ENCODE data around the gene UQCRQ.
"Not testable (repeated sequence)": the region's sequence is repeated elsewhere in the genome, so short reads cannot be mapped to it uniquely, and the experiment has no call there.

The UQCRQ gene

GRCh38 chr5:132831095-132831860, 35.2 kb upstream of the UQCRQ start:
- DNase-seq (ENCODE audit: extremely low read depth in 1 of 2, low read depth in 1 of 2): no peak

DNA sequence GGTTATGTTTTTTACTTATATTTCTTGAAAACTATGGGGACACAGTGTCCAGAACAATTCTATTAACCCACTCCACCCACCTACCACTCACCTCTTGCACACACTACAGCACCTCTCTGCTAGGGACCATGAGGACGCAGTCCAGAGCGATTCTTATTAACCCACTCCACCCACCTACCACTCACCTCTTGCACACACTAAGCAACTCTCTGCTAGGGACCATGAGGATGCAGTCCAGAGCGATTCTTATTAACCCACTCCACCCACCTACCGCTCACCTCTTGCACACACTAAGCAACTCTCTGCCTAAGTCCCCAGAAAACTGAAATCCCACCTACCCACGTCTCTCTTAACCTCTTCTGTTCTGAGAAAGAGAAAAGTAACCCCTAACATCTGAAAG, 33.8 kb upstream of the UQCRQ start:
- no peak for DNase-seq (ENCODE audit: extremely low read depth in 1 of 2, low read depth in 1 of 2)

DNA sequence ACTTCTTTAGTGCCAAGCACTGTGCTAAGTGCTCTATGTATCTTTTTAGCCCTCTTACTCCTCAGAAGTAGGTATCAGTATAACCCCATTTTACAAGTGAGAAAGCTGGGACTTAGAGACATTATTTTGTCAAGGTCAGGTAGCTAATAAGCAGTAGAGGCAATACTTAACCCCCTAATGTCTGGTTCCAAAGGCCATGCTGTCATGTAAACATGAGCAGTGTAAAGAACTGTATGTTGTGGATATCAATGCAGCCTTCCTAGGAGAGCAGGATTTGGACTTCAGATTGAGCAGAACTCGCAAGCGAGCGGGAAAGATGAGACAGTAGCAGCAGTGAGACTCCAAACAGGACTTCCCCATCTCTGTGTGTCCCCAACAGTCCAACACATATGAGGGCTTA, 32.4 kb upstream of the UQCRQ start:
- no peak for DNase-seq (ENCODE audit: extremely low read depth in 1 of 2, low read depth in 1 of 2)

- no peak for DNase-seq (ENCODE audit: extremely low read depth in 1 of 2, low read depth in 1 of 2)
These were observed 29.6 kb upstream of the UQCRQ start for GRCh38 chr5:132836852-132837251.

DNA sequence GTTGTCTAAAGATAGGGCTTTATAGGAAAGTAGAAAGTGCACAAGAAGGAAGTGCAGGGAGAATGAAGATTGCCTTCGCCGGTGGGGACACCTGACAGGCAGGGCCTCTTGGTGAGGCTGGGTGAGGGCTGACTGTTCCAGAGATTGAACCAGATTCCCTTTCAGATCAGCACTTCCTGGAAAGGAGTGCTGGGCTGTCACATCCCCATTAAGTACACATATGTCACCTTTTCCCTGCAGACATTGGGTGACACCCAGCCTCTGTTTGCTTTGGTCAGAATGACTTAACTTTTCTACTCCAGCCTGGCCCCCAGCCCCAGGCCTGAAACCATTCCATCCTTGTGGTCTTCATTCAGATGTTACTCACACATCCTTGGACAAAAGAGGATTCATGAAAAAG, 28.6 kb upstream of the UQCRQ start:
- no peak for DNase-seq (ENCODE audit: extremely low read depth in 1 of 2, low read depth in 1 of 2)

- no peak for DNase-seq (ENCODE audit: extremely low read depth in 1 of 2, low read depth in 1 of 2)
These were observed 27.7 kb upstream of the UQCRQ start for GRCh38 chr5:132838516-132839282.

DNA sequence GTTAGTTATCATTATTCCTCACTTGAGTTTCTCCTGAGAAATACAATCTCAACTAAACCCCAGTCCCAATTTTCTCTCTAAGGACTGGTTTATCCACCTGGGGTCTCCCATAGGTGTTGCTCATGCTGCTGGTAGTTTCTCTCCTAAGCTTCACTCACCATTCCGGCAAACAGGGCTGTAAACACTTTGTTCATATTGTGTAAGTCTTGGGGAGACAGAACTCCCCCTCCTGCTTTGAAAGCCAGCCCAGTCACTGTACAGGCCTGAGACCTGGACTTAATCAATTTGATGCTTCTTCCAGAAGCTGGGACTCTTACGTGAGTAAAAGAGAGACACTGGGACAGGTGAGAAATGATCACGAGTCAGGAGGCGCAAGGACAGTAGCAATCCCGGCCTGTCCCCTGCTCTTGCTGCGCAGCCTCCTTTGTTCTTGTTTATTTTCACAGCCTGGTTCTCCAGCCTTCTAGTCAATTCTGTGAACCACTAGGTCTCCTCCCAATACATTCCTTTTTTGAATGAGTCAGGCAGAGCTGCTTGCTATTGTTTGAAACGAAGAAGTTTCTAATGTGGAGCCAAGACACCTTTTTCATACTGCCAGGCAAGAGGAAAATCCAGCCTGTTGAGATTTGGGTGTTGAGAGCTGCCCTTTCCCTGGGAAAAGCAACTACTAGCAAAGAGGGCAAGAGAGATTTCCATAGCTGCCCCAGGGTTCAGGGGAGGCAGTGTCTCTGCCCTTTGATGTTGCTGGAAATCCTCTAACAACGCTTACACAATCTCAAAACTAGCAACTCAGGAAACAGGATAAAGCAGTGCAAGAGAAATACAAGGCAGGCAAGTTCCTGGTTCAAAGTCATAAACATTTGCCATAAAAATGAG, 26.8 kb upstream of the UQCRQ start:
- DNase-seq (ENCODE audit: extremely low read depth in 1 of 2, low read depth in 1 of 2): no peak

GRCh38 chr5:132840313-132840712, 26.1 kb upstream of the UQCRQ start:
- no peak for DNase-seq (ENCODE audit: extremely low read depth in 1 of 2, low read depth in 1 of 2)

GRCh38 chr5:132840896-132841295, 25.5 kb upstream of the UQCRQ start:
- no peak for DNase-seq (ENCODE audit: extremely low read depth in 1 of 2, low read depth in 1 of 2)

GRCh38 chr5:132841305-132841704, 25.1 kb upstream of the UQCRQ start:
- DNase-seq (ENCODE audit: extremely low read depth in 1 of 2, low read depth in 1 of 2): no peak

DNA sequence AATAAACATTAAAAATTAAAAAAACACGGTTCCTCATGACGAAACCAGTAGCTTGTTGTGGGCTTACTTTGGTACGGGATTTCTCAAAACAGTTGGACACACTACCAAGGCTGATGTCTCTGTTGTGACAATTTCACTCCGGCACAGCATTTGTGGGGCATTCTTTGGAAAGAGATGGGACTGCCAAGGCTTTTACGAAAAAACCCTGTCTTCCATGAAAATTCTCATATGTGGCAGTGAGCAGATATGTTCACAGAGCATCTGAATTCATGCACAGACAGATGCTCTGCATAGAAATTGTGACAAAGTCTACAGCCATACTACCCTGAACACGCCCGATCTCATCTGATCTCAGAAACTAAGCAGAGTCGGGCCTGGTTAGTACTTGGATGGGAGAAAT, 18.2 kb upstream of the UQCRQ start:
- DNase-seq (ENCODE audit: extremely low read depth in 1 of 2, low read depth in 1 of 2): no peak

DNA sequence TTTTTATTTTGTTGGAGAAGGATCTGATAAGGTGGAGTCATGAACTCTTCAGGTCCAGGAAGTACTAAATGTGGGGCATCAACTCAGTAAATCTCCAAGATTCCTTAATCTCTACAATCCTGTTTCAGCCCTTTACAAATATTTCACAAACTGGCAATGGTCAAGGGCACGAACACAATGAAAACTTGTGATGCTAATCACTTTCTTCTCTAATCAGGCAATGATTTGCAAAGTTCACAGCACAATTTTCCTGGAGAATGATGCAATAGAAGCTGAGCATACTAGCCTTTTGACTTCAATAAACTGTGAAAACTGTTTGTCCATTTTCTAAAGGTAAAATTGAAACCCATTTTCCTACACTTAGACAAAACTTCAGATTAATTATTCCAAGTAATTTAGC, 17.1 kb upstream of the UQCRQ start:
- no peak for DNase-seq (ENCODE audit: extremely low read depth in 1 of 2, low read depth in 1 of 2)

GRCh38 chr5:132850066-132850465, 16.4 kb upstream of the UQCRQ start:
- no peak for DNase-seq (ENCODE audit: extremely low read depth in 1 of 2, low read depth in 1 of 2)

GRCh38 chr5:132853323-132853722, 13.1 kb upstream of the UQCRQ start:
- no peak for DNase-seq (ENCODE audit: extremely low read depth in 1 of 2, low read depth in 1 of 2)

GRCh38 chr5:132853790-132854189, 12.7 kb upstream of the UQCRQ start:
- no peak for DNase-seq (ENCODE audit: extremely low read depth in 1 of 2, low read depth in 1 of 2)

DNA sequence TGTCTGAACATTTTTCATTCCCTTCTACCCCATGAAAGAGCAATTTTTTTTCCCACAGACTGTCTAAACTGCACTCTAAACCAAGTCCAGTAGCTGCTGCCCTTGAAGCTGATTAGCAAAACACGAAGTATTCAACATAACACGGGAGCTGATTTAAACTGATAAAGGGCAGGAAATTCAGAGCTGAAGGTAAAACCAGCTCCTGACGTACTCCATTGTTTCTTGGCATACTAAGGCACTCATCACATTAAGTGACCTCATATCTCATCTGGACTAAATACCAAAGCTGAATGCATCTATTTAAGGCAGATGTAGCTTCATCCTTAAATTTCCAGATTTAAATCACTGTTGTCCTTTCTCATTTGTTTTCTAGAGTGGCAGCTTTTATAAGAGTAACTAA, 12.1 kb upstream of the UQCRQ start:
- no peak for DNase-seq (ENCODE audit: extremely low read depth in 1 of 2, low read depth in 1 of 2)

DNA sequence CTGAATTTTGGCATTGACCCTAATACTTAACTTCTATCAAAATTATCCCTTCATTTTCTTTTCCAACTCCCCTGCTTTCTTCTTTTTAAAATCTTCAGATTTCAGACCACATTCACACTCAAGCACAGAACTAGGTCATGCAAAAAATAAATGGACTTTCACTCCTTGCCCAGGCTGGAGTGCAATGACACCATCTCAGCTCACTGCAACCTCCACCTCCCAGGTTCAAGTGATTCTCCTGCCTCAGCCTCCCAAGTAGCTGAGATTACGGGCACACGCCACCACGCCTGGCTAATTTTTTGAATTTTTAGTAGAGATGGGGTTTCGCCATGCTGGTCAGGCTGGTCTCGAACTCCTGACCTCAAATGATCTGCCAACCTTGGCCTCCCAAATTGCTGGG, 11.4 kb upstream of the UQCRQ start:
- DNase-seq (ENCODE audit: extremely low read depth in 1 of 2, low read depth in 1 of 2): not testable (repeated sequence)

GRCh38 chr5:132856011-132856410, 10.4 kb upstream of the UQCRQ start:
- DNase-seq (ENCODE audit: extremely low read depth in 1 of 2, low read depth in 1 of 2): no peak

- DNase-seq (ENCODE audit: extremely low read depth in 1 of 2, low read depth in 1 of 2): no peak
These were observed 6.5 kb upstream of the UQCRQ start for GRCh38 chr5:132859889-132860437.

GRCh38 chr5:132860742-132861141, 5.7 kb upstream of the UQCRQ start:
- no peak for DNase-seq (ENCODE audit: extremely low read depth in 1 of 2, low read depth in 1 of 2)

GRCh38 chr5:132865668-132866341, 637 bp upstream of the UQCRQ start:
- no peak for DNase-seq (ENCODE audit: extremely low read depth in 1 of 2, low read depth in 1 of 2)
